HG02981 (cell line): ENCODE results near the gene RLN2.
A peak's percentile ranks its signal among the peaks of the same experiment; 100 is the strongest.
"Not testable (repeated sequence)": the region's sequence is repeated elsewhere in the genome, so short reads cannot be mapped to it uniquely, and the experiment has no call there.

Experiments
- ATAC-seq: cut with Tn5 transposase; IDR thresholded peaks from one replicate; pipeline ENCODE4 v1.9.1; 2021; ENCODE audit warnings: mild to moderate bottlenecking, moderate library complexity; ENCODE audit not compliant: unreplicated experiment

Gene RLN2

GRCh38 chr9:5303840-5304795, at the start of gene RLN2:
RLN2 (minus strand) TSS chr9:5304716; CDS start chr9:5304580, 136 bp downstream.
- ATAC-seq: peak; percentile 99

- ATAC-seq: no peak
Observed at GRCh38 chr9:5354184-5354583, 49.7 kb upstream of the RLN2 start.

- ATAC-seq: no peak
Observed at GRCh38 chr9:5352637-5353248, 48.2 kb upstream of the RLN2 start.

- ATAC-seq: peak; percentile 100
Observed at GRCh38 chr9:5338992-5339981, 34.8 kb upstream of the RLN2 start, which contains the start of gene RLN1. RLN1 (minus strand) TSS chr9:5339876; CDS start chr9:5339746, 130 bp downstream.

- no peak for ATAC-seq
Observed at GRCh38 chr9:5336688-5337087, 32.2 kb upstream of the RLN2 start.

- ATAC-seq: not testable (repeated sequence)
Observed at GRCh38 chr9:5331276-5331675, 26.8 kb upstream of the RLN2 start.

- ATAC-seq: no peak
Observed at GRCh38 chr9:5326893-5327548, 22.5 kb upstream of the RLN2 start.

GRCh38 chr9:5326187-5326586, 21.7 kb upstream of the RLN2 start:
- no peak for ATAC-seq

- ATAC-seq: not testable (repeated sequence)
Observed at GRCh38 chr9:5321601-5322000, 17.1 kb upstream of the RLN2 start.

GRCh38 chr9:5321058-5321457, 16.5 kb upstream of the RLN2 start:
- no peak for ATAC-seq

- not testable (repeated sequence) for ATAC-seq
Observed at GRCh38 chr9:5316406-5316805, 11.9 kb upstream of the RLN2 start.

- ATAC-seq: no peak
Observed at GRCh38 chr9:5315187-5315923, 10.8 kb upstream of the RLN2 start.

GRCh38 chr9:5310851-5311250, 6.3 kb upstream of the RLN2 start:
- no peak for ATAC-seq

- no peak for ATAC-seq
Observed at GRCh38 chr9:5305741-5306140, 1.2 kb upstream of the RLN2 start.

- ATAC-seq: no peak
Observed at GRCh38 chr9:5301544-5301943, 3.0 kb downstream of the RLN2 start.

- no peak for ATAC-seq
Observed at GRCh38 chr9:5292141-5292540, 12.4 kb downstream of the RLN2 start.

GRCh38 chr9:5288591-5288990, 15.9 kb downstream of the RLN2 start:
- ATAC-seq: no peak

GRCh38 chr9:5286262-5286661, 18.3 kb downstream of the RLN2 start:
- ATAC-seq: no peak

GRCh38 chr9:5278486-5278885, 26.0 kb downstream of the RLN2 start:
- ATAC-seq: no peak

- no peak for ATAC-seq
Observed at GRCh38 chr9:5274770-5275169, 29.7 kb downstream of the RLN2 start.
